T-helper 22 cell (primary cell): ENCODE data around the gene ARHGAP45.

Source experiments
- DNase-seq: peaks from one replicate; pipeline ENCODE4 v3.0.0-alpha.2; 2020; ENCODE audit warnings: low read depth

Gene ARHGAP45

GRCh38 chr19:1133471-1133929 is 66.5 kb downstream of the ARHGAP45 start:
- DNase-seq = peak; percentile 80

DNA sequence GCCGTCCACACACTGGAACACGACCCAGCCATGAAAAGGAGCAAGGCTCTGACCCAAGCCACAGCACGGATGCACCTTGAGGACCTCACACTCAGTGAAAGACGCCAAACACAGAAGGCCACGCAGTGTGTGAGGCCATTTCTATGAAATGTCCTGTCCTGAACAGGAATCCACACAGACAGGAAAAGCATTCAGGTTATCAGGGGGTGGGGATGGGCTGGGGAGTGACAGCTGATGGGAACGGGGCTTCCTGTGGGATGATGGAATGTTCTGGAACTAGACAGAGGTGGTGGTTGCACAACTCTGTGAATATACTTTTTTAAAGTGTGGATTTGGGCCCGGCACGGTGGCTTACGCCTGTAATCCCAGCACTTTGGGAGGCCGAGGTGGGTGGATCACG is 67.5 kb downstream of the ARHGAP45 start:
- no peak for DNase-seq

DNA sequence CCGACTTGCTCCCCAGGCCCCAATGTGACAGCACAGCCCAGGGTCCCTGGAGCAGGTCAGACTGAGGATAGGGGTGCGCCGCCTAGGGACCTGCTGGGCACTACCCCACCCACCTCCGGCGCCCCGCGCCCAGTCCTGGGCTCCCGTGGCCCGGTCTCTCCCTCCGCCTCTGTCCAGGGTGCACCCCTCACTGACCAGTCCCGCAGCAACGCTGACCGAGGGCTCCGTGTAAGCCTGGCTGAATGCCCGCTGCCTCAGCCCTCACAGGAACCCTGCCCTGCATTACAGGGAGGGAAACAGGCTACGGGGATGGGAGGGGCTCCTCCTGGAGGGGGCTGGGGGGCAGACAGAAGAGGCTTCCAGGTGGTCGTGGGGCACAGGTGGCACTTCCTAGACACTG is 68.5 kb downstream of the ARHGAP45 start:
- DNase-seq = no peak

- no peak for DNase-seq
Observed at GRCh38 chr19:1136201-1136600, 69.2 kb downstream of the ARHGAP45 start.
